DMS79 (cell line): Measurements from ENCODE around the gene GOLGB1.
"Not testable (repeated sequence)": the region's sequence is repeated elsewhere in the genome, so short reads cannot be mapped to it uniquely, and the experiment has no call there.

Experiments used
- DNase-seq: peaks from one replicate; lab custom pipeline; 2025; lab: John Stamatoyannopoulos, UW

Gene GOLGB1

DNA sequence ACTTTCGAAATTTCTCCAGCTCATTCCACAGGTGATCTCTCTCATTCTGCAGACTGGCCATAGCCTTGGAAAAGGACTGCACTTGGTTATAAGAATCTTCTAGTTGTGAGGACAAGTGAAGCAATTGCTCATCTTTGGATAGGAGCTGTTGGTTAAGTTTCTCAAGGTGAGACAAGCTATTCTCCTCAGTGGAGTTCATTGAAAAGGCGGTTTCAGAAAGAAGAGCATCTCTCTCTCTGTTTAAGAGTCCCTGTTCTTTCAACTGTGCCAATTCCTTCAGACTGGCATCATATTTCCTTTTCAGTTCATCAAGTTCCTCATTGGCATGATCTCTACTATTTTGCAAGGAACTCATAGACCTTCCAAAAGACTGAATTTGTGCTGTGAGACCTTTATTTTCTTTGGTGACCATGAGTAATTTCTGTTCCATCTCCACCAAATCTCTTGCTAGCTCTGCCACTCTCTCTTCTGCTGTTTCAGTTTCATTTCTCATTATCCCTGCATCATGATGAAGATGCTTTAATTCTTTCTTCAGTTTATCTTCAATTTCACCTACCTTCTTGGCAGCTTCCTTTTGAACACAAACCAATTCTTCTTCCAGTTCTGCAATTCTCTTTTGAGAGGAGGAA is 58.6 kb downstream of the GOLGB1 start:
- DNase-seq = no peak

- not testable (repeated sequence) for DNase-seq
Observed at GRCh38 chr3:121688747-121689146, 60.8 kb downstream of the GOLGB1 start.

- no peak for DNase-seq
Observed at GRCh38 chr3:121681792-121682191, 67.7 kb downstream of the GOLGB1 start.

DNA sequence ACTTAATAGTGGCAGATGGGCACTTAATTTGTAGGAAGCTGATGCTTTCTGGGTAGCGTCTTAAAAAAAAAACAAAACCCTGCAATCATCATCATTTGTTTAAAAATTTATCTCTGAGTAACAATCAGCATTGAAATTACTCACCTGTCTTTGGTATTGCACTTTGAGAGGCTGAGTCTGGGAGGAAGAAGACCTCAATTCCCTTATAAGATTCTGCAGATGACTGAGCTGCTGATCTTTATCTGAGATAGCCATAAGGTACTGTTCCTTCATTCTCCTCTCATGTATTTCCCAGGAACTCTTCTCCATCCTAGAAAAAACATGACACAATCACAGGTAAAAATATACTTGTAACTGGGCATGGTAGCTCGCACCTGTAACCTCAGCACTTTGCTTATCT is 72.4 kb downstream of the GOLGB1 start:
- DNase-seq = no peak

GRCh38 chr3:121670676-121671075 is 78.9 kb downstream of the GOLGB1 start:
- no peak for DNase-seq

GRCh38 chr3:121667333-121667732 is 82.2 kb downstream of the GOLGB1 start:
- DNase-seq = no peak

GRCh38 chr3:121665488-121665887 is 84.1 kb downstream of the GOLGB1 start:
- no peak for DNase-seq

DNA sequence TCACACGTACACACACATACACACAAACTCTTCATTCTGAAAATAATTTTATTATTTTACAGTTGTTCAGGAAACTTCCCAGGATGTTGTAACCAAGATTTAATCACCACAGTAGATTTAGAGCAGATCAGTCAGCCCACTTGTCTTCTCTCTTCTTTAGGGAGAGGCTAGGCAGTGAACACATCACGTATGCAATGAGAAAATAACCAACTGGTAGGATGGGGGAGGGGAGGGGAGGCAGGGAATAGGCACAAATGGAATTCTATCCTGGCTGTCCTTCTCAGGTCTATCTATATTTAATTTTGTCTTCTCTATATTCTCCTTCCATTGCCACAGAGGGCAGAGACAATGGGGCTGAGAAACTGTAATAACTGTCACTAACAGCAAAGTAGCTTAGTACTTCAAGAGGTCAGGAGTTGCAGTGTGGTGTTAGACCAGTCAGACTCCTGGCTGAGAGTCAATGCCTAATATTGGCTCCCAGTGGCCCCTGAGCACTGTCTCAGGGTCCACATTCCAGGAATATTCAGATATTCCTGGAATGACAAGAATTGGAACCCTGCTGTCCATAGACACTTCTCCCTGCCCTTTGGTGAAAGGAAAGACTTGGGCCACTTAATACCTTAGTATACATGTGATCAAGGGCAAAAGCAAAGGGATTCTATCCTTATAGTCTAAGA is 86.2 kb downstream of the GOLGB1 start:
- DNase-seq = no peak

GRCh38 chr3:121662742-121663141 is 86.8 kb downstream of the GOLGB1 start:
- DNase-seq = no peak

DNA sequence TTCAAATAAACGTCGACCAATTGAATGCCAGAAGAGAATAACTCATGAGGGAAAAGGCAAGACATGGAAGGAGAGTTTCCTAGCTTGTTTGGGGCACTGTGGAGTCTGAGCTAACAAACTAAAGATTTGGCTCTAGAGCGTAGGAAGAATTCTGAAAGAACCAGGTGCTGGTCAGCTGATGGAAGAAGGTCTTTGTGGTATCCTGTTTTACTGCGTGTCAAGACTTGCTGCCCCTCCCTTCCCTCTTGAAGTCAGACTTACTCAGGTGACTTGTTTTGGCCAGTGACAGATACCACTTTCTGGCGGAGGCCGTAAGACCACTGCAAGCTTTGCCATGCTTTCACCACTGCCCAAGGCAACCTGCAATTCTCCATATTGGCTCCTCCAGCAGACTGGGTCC is 88.2 kb downstream of the GOLGB1 start:
- no peak for DNase-seq

GRCh38 chr3:121660356-121661171 is 89.0 kb downstream of the GOLGB1 start, which contains the start of gene HCLS1:
TSS of gene HCLS1 (minus strand) at chr3:121660903. CDS start at chr3:121658347, 2,556 bp downstream.
- DNase-seq = no peak

DNA sequence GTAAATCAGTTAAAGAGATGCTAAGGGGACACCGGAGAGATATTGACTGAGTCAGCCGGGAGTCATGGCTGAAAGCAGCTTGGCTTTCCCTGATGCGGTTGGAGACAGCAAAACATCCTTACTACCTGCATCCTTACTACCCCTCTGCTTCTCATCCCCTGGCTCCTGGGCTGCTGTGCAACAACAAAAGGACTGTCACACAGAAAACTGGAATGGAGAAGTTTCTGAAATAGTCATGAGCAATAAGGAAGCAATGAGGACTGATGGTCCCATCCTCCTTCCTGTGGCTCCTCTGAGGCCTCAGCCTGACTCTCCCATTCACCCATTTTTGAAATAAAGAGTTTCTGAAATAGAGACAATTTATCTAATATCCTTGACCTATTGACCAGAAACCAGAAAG is 90.0 kb downstream of the GOLGB1 start:
- DNase-seq = no peak

GRCh38 chr3:121658716-121659435 is 90.7 kb downstream of the GOLGB1 start:
- no peak for DNase-seq

DNA sequence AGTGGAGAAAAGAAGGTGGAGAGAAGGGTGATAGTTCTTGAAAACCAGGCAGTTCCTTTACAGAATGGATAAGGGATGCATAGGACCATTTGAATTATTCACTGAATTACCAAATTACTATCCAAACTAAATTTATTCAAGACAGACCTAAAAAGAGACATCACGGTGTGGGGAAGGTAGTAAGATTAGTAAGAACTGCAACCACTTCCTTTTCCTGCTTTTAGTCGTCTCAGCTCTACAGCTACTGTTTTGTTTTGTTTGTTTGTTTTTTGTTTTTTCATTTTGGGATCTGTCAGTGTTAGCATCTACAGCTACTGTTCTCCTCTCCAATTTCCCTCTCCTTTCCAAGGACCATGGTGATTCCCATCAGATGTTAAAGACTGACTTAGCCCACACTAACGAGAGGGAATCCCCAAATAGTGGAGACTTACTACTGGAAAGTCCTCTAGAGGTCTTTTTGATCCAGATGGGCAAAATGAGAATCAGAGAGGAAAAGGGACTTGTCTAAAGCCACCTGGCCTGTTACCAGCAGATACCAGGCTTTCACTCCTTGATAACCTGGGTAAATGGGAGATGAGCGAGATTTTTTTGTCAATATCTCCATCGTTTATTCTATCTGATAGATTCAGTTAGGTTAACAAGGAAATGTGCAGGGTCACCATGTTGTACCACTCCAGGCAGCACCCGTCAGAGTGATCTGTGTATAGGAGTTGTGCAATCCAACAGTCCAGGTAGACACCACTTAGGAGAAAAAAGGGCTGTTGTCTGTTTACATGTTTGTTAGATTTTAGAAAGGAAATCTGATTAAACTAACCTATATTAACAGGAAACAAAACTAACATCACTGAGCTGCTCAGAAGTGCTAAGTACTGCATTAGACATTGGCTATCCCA is 94.8 kb downstream of the GOLGB1 start:
- no peak for DNase-seq

DNA sequence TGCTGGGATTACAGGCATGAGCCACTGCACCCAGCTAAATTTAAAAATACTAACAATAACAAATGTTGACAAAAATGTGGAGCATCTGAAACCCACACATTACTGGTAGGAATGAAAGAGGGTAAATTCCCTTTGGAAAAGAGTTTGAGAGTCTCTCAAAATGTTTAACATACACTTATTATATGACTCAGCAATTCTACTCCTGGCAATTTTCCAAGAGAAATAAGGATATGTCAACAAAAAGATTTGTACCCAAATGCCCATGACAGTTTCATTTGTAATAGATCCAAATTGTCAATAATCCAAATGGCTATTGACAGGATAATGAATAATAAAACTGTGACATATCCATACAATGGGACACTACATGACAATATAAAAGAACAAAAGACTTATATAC is 97.9 kb downstream of the GOLGB1 start:
- DNase-seq = no peak

GRCh38 chr3:121649645-121650044 is 99.9 kb downstream of the GOLGB1 start:
- DNase-seq = no peak

DNA sequence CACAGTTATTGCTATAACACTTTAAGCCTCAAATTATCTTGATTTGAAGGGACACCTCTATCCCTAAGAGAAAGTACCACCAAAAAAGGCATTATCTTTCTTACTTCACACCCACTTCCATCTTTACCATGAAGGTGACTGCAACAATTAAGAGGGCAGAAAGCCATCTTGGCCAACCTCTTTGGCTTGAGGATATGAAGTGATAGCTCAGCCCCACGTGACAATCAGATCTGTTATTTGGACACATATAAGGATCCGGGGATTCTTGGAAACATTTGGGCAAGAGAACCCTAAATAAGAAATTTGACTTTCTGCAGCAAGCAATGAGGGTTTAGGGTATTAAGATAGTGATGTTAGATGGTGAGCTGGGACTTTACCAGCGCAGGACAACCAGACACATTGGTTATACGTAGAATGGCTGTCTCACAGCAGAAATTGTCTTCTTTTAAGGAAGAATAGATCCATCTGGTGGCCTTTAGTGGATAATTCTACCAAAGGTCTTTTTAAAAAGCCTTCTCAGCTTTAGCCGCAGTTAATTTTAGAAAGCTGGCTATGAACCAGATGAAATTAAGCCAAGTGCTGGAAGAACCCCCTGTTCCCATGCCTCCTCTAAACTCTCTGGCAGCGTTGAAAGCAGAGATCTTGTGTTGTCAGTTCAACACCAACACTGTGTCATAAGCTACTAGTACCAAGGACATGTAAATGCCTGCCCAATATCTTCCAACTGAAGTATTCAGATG is 101.2 kb downstream of the GOLGB1 start:
- DNase-seq = no peak

GRCh38 chr3:121645054-121645453 is 104.5 kb downstream of the GOLGB1 start:
- DNase-seq = no peak

- DNase-seq = no peak
Observed at GRCh38 chr3:121642601-121643314, 106.8 kb downstream of the GOLGB1 start.

GRCh38 chr3:121641127-121641526 is 108.4 kb downstream of the GOLGB1 start:
- DNase-seq = no peak
